Measurements from ENCODE around the gene MED8.
"Not testable (repeated sequence)": the region's sequence is repeated elsewhere in the genome, so short reads cannot be mapped to it uniquely, and the experiment has no call there.

The MED8 gene

GRCh38 chr1:43382027-43382779 is 7.4 kb downstream of the MED8 start:
- DNase-seq, result no peak

GRCh38 chr1:43381612-43382011 is 8.0 kb downstream of the MED8 start:
- DNase-seq, result no peak

GRCh38 chr1:43379476-43379875 is 10.1 kb downstream of the MED8 start:
- no peak for DNase-seq

- no peak for DNase-seq
Observed at GRCh38 chr1:43377831-43378230, 11.8 kb downstream of the MED8 start.

- no peak for DNase-seq
Observed at GRCh38 chr1:43376723-43377235, 12.8 kb downstream of the MED8 start.

GRCh38 chr1:43373066-43373940 is 16.3 kb downstream of the MED8 start:
- peak; percentile 23 for DNase-seq

GRCh38 chr1:43372172-43372571 is 17.4 kb downstream of the MED8 start:
- DNase-seq, result no peak

GRCh38 chr1:43370564-43370963 is 19.0 kb downstream of the MED8 start:
- no peak for DNase-seq

- not testable (repeated sequence) for DNase-seq
Observed at GRCh38 chr1:43369779-43370178, 19.8 kb downstream of the MED8 start.

GRCh38 chr1:43368646-43369020 is 21.0 kb downstream of the MED8 start:
- no peak for DNase-seq

- peak; percentile 70 for DNase-seq
Observed at GRCh38 chr1:43367904-43368645, 21.5 kb downstream of the MED8 start, which contains the start of gene ELOVL1. Gene ELOVL1, minus strand, starts transcription at chr1:43368011. Its CDS starts 2,402 bp downstream, at chr1:43365609.

GRCh38 chr1:43367026-43367903 is 22.3 kb downstream of the MED8 start:
- no peak for DNase-seq

- no peak for DNase-seq
Observed at GRCh38 chr1:43366601-43367025, 23.0 kb downstream of the MED8 start.

- no peak for DNase-seq
Observed at GRCh38 chr1:43366179-43366578, 23.4 kb downstream of the MED8 start.

- no peak for DNase-seq
Observed at GRCh38 chr1:43365678-43366077, 23.9 kb downstream of the MED8 start.

- DNase-seq, result no peak
Observed at GRCh38 chr1:43363935-43364525, 25.6 kb downstream of the MED8 start.

GRCh38 chr1:43363283-43363934 is 26.2 kb downstream of the MED8 start:
- no peak for DNase-seq

- no peak for DNase-seq
Observed at GRCh38 chr1:43360616-43361015, 29.0 kb downstream of the MED8 start.

GRCh38 chr1:43359696-43360095 is 29.9 kb downstream of the MED8 start:
- DNase-seq, result no peak

- DNase-seq, result peak; percentile 97
Observed at GRCh38 chr1:43358746-43359693, 30.6 kb downstream of the MED8 start, which contains the start of gene CDC20. Gene CDC20, plus strand, starts transcription at chr1:43358981. Its CDS starts 235 bp downstream, at chr1:43359216.
